ENCODE measurements around the gene AGXT2. TPM values are rescaled to one million over a fixed set of nuclear protein-coding genes. Genes with fewer than 3 reads are reported as not detected.

Gene AGXT2
- total RNA-seq, 1 donor from 2014 or later: not detected

GRCh38 chr5:34991486-34992238, 56.1 kb downstream of the AGXT2 start:
- Histone ChIP-seq H3K4me2 (no peak overlapping the region), H3K27ac (no peak overlapping the region), H3K9me3 (ENCODE audit: low read depth) (no peaks in the 10 kb centered on the region), H3K27me3 (no peaks in the 10 kb centered on the region), H2AFZ (replicated peaks) (no peak overlapping the region), H3K36me3 (no peaks in the 10 kb centered on the region), H3K9ac (no peak overlapping the region), H3K79me2 (ENCODE audit: low read depth) (no peaks in the 10 kb centered on the region), H4K20me1 (ENCODE audit: low read depth) (no peaks in the 10 kb centered on the region), H3K4me3 (no peak overlapping the region), H3K4me1 (no peaks in the 10 kb centered on the region), H3F3A (ENCODE audit: low read depth) (no peaks in the 10 kb centered on the region)
- Mint-ChIP-seq H3K27me3 (ENCODE audit: insufficient read depth, low read depth) (peaks cover 1% of the 10 kb centered on the region), H3K27ac (no peak overlapping the region), H3K36me3 (no peaks in the 10 kb centered on the region), H3K9me3 (peaks cover 5% of the 10 kb centered on the region), H3K4me3 (no peak overlapping the region), H3K4me1 (no peaks in the 10 kb centered on the region)
- TF ChIP-seq CTCF (IDR thresholded peaks at IDR 0.05) (no peak), EZH2 (IDR thresholded peaks at IDR 0.05) (no peak), EZH2phosphoT487 (IDR thresholded peaks at IDR 0.05) (no peak)
- no peak for DNase-seq (ENCODE audit: low spot score)

GRCh38 chr5:34986965-34987364, 60.8 kb downstream of the AGXT2 start:
- Histone ChIP-seq H3K79me2 (ENCODE audit: low read depth) (no peaks in the 10 kb centered on the region), H3K4me1 (no peaks in the 10 kb centered on the region), H3K36me3 (no peaks in the 10 kb centered on the region), H3K27me3 (no peaks in the 10 kb centered on the region), H3K4me3 (no peak overlapping the region), H2AFZ (replicated peaks) (no peak overlapping the region), H3F3A (ENCODE audit: low read depth) (no peaks in the 10 kb centered on the region), H3K27ac (no peak overlapping the region), H3K9ac (no peak overlapping the region), H3K4me2 (no peak overlapping the region), H4K20me1 (ENCODE audit: low read depth) (no peaks in the 10 kb centered on the region), H3K9me3 (ENCODE audit: low read depth) (peaks cover 14% of the 10 kb centered on the region)
- H3K27ac Mint-ChIP-seq: no peak overlapping the region
- no peaks in the 10 kb centered on the region for H3K4me1 Mint-ChIP-seq
- peaks cover 16% of the 10 kb centered on the region for H3K9me3 Mint-ChIP-seq
- no peak for DNase-seq (ENCODE audit: low spot score)
- TF ChIP-seq CTCF (IDR thresholded peaks at IDR 0.05) (no peak), EZH2 (IDR thresholded peaks at IDR 0.05) (no peak), EZH2phosphoT487 (IDR thresholded peaks at IDR 0.05) (no peak)
- no peak overlapping the region for H3K4me3 Mint-ChIP-seq
- no peaks in the 10 kb centered on the region for H3K27me3 Mint-ChIP-seq (ENCODE audit: insufficient read depth, low read depth)
- no peaks in the 10 kb centered on the region for H3K36me3 Mint-ChIP-seq

- Mint-ChIP-seq H3K4me1 (no peaks in the 10 kb centered on the region), H3K4me3 (no peak overlapping the region), H3K27ac (no peak overlapping the region), H3K27me3 (ENCODE audit: insufficient read depth, low read depth) (no peaks in the 10 kb centered on the region), H3K36me3 (no peaks in the 10 kb centered on the region), H3K9me3 (peaks cover 16% of the 10 kb centered on the region)
- H3K9me3 ChIP-seq (ENCODE audit: low read depth): peaks cover 14% of the 10 kb centered on the region
- no peak for TF ChIP-seq EZH2phosphoT487 (IDR thresholded peaks at IDR 0.05)
- TF ChIP-seq CTCF (IDR thresholded peaks at IDR 0.05): no peak
- DNase-seq (ENCODE audit: low spot score): no peak
- no peaks in the 10 kb centered on the region for H3K27me3 ChIP-seq
- H4K20me1 ChIP-seq (ENCODE audit: low read depth): no peaks in the 10 kb centered on the region
- H3K36me3 ChIP-seq: no peaks in the 10 kb centered on the region
- no peaks in the 10 kb centered on the region for H3F3A ChIP-seq (ENCODE audit: low read depth)
- H3K9ac ChIP-seq: no peak overlapping the region
- H3K4me1 ChIP-seq: no peaks in the 10 kb centered on the region
- H3K4me2 ChIP-seq: no peak overlapping the region
- H2AFZ ChIP-seq (replicated peaks): no peak overlapping the region
- no peak overlapping the region for H3K4me3 ChIP-seq
- no peaks in the 10 kb centered on the region for H3K79me2 ChIP-seq (ENCODE audit: low read depth)
- no peak overlapping the region for H3K27ac ChIP-seq
Observed at GRCh38 chr5:34982823-34983222, 64.9 kb downstream of the AGXT2 start.
